HCT116 (cell line): Measurements from ENCODE around the gene IL17RE.

Experiments
- CEBPB ChIP-seq: IDR thresholded peaks from 2 replicates; pipeline ENCODE4 v1.6.1; 2012; ENCODE audit warnings: low read depth
- CTCF ChIP-seq, 3 experiments: fragments of 200-600 bp in 1 of 3; sonication (generic) in 1 of 3; IDR thresholded peaks in 2 of 3; conservative IDR thresholded peaks in 1 of 3; 2 replicates each; pipeline ENCODE4 v1.5.1; 2012 to 2017; ENCODE audit warnings: low read depth in 2 of 3, low read length in 2 of 3, antibody characterized with exemption in 1 of 3, borderline replicate concordance in 1 of 3, control low read depth in 1 of 3, mild to moderate bottlenecking in 1 of 3, mixed read lengths in 1 of 3, mixed run types in 1 of 3, moderate library complexity in 1 of 3; ENCODE audit not compliant: insufficient read depth in 1 of 3
- EGR1 ChIP-seq: IDR thresholded peaks from 2 replicates; pipeline ENCODE4 v1.6.1; 2012; ENCODE audit warnings: low read depth
- EZH2 ChIP-seq: fragments of 200-600 bp; sonication (generic); IDR thresholded peaks from 2 replicates; pipeline ENCODE4 v1.6.1; 2017; ENCODE audit warnings: antibody characterized with exemption, mixed run types
- EZH2phosphoT487 ChIP-seq: fragments of 200-600 bp; IDR thresholded peaks from 2 replicates; pipeline ENCODE4 v1.6.1; 2018; ENCODE audit warnings: antibody characterized with exemption, borderline replicate concordance
- POLR2A ChIP-seq: IDR thresholded peaks from 2 replicates; pipeline ENCODE4 v1.7.0; 2011; ENCODE audit warnings: borderline replicate concordance; ENCODE audit not compliant: insufficient read depth, insufficient read length; ENCODE audit errors: extremely low read depth
- RAD21 ChIP-seq: IDR thresholded peaks from 2 replicates; pipeline ENCODE4 v1.6.1; 2012; ENCODE audit warnings: low read depth, mild to moderate bottlenecking
- SRF ChIP-seq: IDR thresholded peaks from 2 replicates; pipeline ENCODE4 v1.6.1; 2012; ENCODE audit warnings: low read depth
- TCF7L2 ChIP-seq: IDR thresholded peaks from 2 replicates; pipeline ENCODE4 v1.7.0; 2011; ENCODE audit warnings: borderline replicate concordance, inconsistent platforms; ENCODE audit not compliant: insufficient read depth, insufficient read length; ENCODE audit errors: extremely low read depth

GRCh38 chr3:9942164-9942563 is 39.5 kb downstream of the IL17RE start:
- TF ChIP-seq EZH2 (no peak), CTCF (IDR thresholded peaks at IDR 0.05 in 2 of 3, conservative IDR thresholded peaks at IDR 0.05 in 1 of 3; ENCODE audit: borderline replicate concordance in 1 of 3, insufficient read depth in 1 of 3, low read depth in 2 of 3, low read length in 2 of 3) (no peak), TCF7L2 (no peak), EZH2phosphoT487 (no peak), SRF (no peak), RAD21 (no peak), POLR2A (no peak), CEBPB (no peak), EGR1 (no peak)
